Measurements from ENCODE around the gene CRAMP1.

CRAMP1 gene

GRCh38 chr16:1657841-1658240, 45.7 kb downstream of the CRAMP1 start:
- DNase-seq, result no peak

GRCh38 chr16:1659031-1659430, 46.9 kb downstream of the CRAMP1 start:
- DNase-seq, result no peak

- no peak for DNase-seq
Measured at GRCh38 chr16:1661826-1662225, 49.7 kb downstream of the CRAMP1 start.

GRCh38 chr16:1662543-1662942, 50.4 kb downstream of the CRAMP1 start:
- no peak for DNase-seq

- no peak for DNase-seq
Measured at GRCh38 chr16:1665829-1666228, 53.7 kb downstream of the CRAMP1 start.

- no peak for DNase-seq
Measured at GRCh38 chr16:1666316-1666715, 54.2 kb downstream of the CRAMP1 start.

- DNase-seq, result no peak
Measured at GRCh38 chr16:1667271-1667670, 55.1 kb downstream of the CRAMP1 start.

GRCh38 chr16:1667916-1668315, 55.8 kb downstream of the CRAMP1 start:
- DNase-seq, result no peak

- no peak for DNase-seq
Measured at GRCh38 chr16:1668612-1669319, 56.6 kb downstream of the CRAMP1 start.

GRCh38 chr16:1669698-1670097, 57.5 kb downstream of the CRAMP1 start:
- DNase-seq, result no peak

- no peak for DNase-seq
Measured at GRCh38 chr16:1670371-1670770, 58.2 kb downstream of the CRAMP1 start.

GRCh38 chr16:1670866-1671265, 58.7 kb downstream of the CRAMP1 start:
- no peak for DNase-seq

- no peak for DNase-seq
Measured at GRCh38 chr16:1673424-1674151, 61.4 kb downstream of the CRAMP1 start.

- no peak for DNase-seq
Measured at GRCh38 chr16:1674306-1674705, 62.1 kb downstream of the CRAMP1 start.

- peak; percentile 58 for DNase-seq
Measured at GRCh38 chr16:1674751-1675664, 62.8 kb downstream of the CRAMP1 start.

- no peak for DNase-seq
Measured at GRCh38 chr16:1676661-1677060, 64.5 kb downstream of the CRAMP1 start.

GRCh38 chr16:1677339-1677738, 65.2 kb downstream of the CRAMP1 start:
- no peak for DNase-seq

- DNase-seq, result peak; percentile 95
Measured at GRCh38 chr16:1677942-1678499, 65.9 kb downstream of the CRAMP1 start, which contains the start of gene JPT2. TSS of gene JPT2 (plus strand) at chr16:1678279. CDS start at chr16:1678313, 34 bp downstream.

GRCh38 chr16:1678500-1679098, 66.4 kb downstream of the CRAMP1 start:
- peak; percentile 35 for DNase-seq

GRCh38 chr16:1680361-1680760, 68.2 kb downstream of the CRAMP1 start:
- DNase-seq, result no peak

GRCh38 chr16:1681032-1681431, 68.9 kb downstream of the CRAMP1 start:
- no peak for DNase-seq

Measured in HCEC 1CT (cell line).